WTC11 (cell line): Measurements from ENCODE around the gene MCMBP. TPM values are rescaled to one million over a fixed set of nuclear protein-coding genes. Genes with fewer than 3 reads are reported as not detected.

Source experiments
- ATAC-seq: fragments of 200-7000 bp; cut with Tn5 transposase; 2 replicates; pipeline ENCODE4 v1.10.0; 2021; ENCODE audit warnings: mild to moderate bottlenecking, moderate library complexity
- CTCF ChIA-PET: fragments of 300-600 bp; sonication (Branson Sonifier 250); formaldehyde crosslinking; loops from one replicate; lab custom pipeline; 2021; ENCODE audit warnings: antibody characterized with exemption; lab: Charles Lee
- POLR2A ChIA-PET: fragments of 350-600 bp; sonication (Branson Sonifier 250); formaldehyde crosslinking; loops from one replicate; lab custom pipeline; 2021; ENCODE audit warnings: antibody characterized with exemption; lab: Charles Lee
- DNase-seq: peaks from one replicate; pipeline ENCODE4 v3.0.0; 2021; ENCODE audit warnings: low spot score
- H3K27ac Mint-ChIP-seq: 2 replicates; pipeline ENCODE4 v1.8.0; 2021; ENCODE audit warnings: mixed read lengths
- H3K27me3 Mint-ChIP-seq: 2 replicates; pipeline ENCODE4 v1.8.0; 2021; ENCODE audit warnings: low read depth, mild to moderate bottlenecking, moderate library complexity, mixed read lengths
- H3K36me3 Mint-ChIP-seq: 2 replicates; pipeline ENCODE4 v1.8.0; 2021; ENCODE audit warnings: mixed read lengths
- H3K4me1 Mint-ChIP-seq: 2 replicates; pipeline ENCODE4 v1.8.0; 2022; ENCODE audit warnings: mixed read lengths
- H3K4me3 Mint-ChIP-seq: 2 replicates; pipeline ENCODE4 v1.8.0; 2021; ENCODE audit warnings: mild to moderate bottlenecking, moderate library complexity, mixed read lengths
- H3K9me3 Mint-ChIP-seq: 2 replicates; pipeline ENCODE4 v1.8.0; 2021; ENCODE audit warnings: mixed read lengths
- ARID4B ChIP-seq: sonication (generic); formaldehyde crosslinking; IDR thresholded peaks from 2 replicates; pipeline ENCODE4 v1.8.0; 2023; ENCODE audit warnings: missing genetic modification reagents, mild to moderate bottlenecking, borderline replicate concordance
- ATF1 ChIP-seq: sonication (generic); formaldehyde crosslinking; IDR thresholded peaks from 2 replicates; pipeline ENCODE4 v1.8.1; 2023; ENCODE audit warnings: mild to moderate bottlenecking, moderate library complexity, missing genetic modification reagents
- ATF3 ChIP-seq: sonication (generic); formaldehyde crosslinking; conservative IDR thresholded peaks from 2 replicates; pipeline ENCODE4 v1.8.1; 2022; ENCODE audit warnings: mild to moderate bottlenecking, missing genetic modification reagents
- CBFB ChIP-seq: sonication (generic); formaldehyde crosslinking; IDR thresholded peaks from 2 replicates; pipeline ENCODE4 v1.8.1; 2022; ENCODE audit warnings: mild to moderate bottlenecking, low read depth, missing genetic modification reagents
- E2F5 ChIP-seq: sonication (generic); formaldehyde crosslinking; IDR thresholded peaks from 2 replicates; pipeline ENCODE4 v1.8.1; 2022; ENCODE audit warnings: mild to moderate bottlenecking, moderate library complexity, missing genetic modification reagents
- ELF4 ChIP-seq: sonication (generic); formaldehyde crosslinking; IDR thresholded peaks from 2 replicates; pipeline ENCODE4 v1.8.1; 2022; ENCODE audit warnings: low read depth, mild to moderate bottlenecking, moderate library complexity, missing genetic modification reagents
- FOXP1 ChIP-seq: sonication (generic); formaldehyde crosslinking; IDR thresholded peaks from 2 replicates; pipeline ENCODE4 v1.8.0; 2022; ENCODE audit warnings: missing genetic modification reagents, mild to moderate bottlenecking, moderate library complexity, borderline replicate concordance
- JUN ChIP-seq: sonication (generic); formaldehyde crosslinking; IDR thresholded peaks from 2 replicates; pipeline ENCODE4 v1.8.0; 2023; ENCODE audit warnings: mild to moderate bottlenecking, missing genetic modification reagents
- MAX ChIP-seq: sonication (generic); formaldehyde crosslinking; IDR thresholded peaks from 2 replicates; pipeline ENCODE4 v1.8.0; 2022; ENCODE audit warnings: mild to moderate bottlenecking, missing genetic modification reagents
- MLX ChIP-seq: sonication (generic); formaldehyde crosslinking; IDR thresholded peaks from 2 replicates; pipeline ENCODE4 v1.8.1; 2023; ENCODE audit warnings: mild to moderate bottlenecking, missing genetic modification reagents, moderate library complexity
- NR1H2 ChIP-seq: sonication (generic); formaldehyde crosslinking; IDR thresholded peaks from 2 replicates; pipeline ENCODE4 v1.9.0; 2021; ENCODE audit warnings: mild to moderate bottlenecking, moderate library complexity, missing genetic modification reagents
- NR3C1 ChIP-seq: sonication (generic); formaldehyde crosslinking; conservative IDR thresholded peaks from 2 replicates; pipeline ENCODE4 v1.8.1; 2023; ENCODE audit warnings: low read depth, mild to moderate bottlenecking, missing genetic modification reagents
- PREB ChIP-seq: sonication (generic); formaldehyde crosslinking; IDR thresholded peaks from 2 replicates; pipeline ENCODE4 v1.8.1; 2022; ENCODE audit warnings: mild to moderate bottlenecking, missing genetic modification reagents, moderate library complexity, borderline replicate concordance
- RELA ChIP-seq: sonication (generic); formaldehyde crosslinking; IDR thresholded peaks from 2 replicates; pipeline ENCODE4 v1.8.1; 2022; ENCODE audit warnings: missing genetic modification reagents, mild to moderate bottlenecking, borderline replicate concordance
- SMAD3 ChIP-seq: sonication (generic); formaldehyde crosslinking; IDR thresholded peaks from 2 replicates; pipeline ENCODE4 v1.8.0; 2022; ENCODE audit warnings: missing genetic modification reagents, mild to moderate bottlenecking, borderline replicate concordance
- USF1 ChIP-seq: sonication (generic); formaldehyde crosslinking; IDR thresholded peaks from 2 replicates; pipeline ENCODE4 v1.8.0; 2022; ENCODE audit warnings: mild to moderate bottlenecking, missing genetic modification reagents
- ZBTB43 ChIP-seq: sonication (generic); formaldehyde crosslinking; IDR thresholded peaks from 2 replicates; pipeline ENCODE4 v1.8.1; 2023; ENCODE audit warnings: mild to moderate bottlenecking, missing genetic modification reagents
- ZNF138 ChIP-seq: sonication (generic); formaldehyde crosslinking; conservative IDR thresholded peaks from 2 replicates; pipeline ENCODE4 v1.8.1; 2022; ENCODE audit warnings: mild to moderate bottlenecking, moderate library complexity, missing genetic modification reagents
- ZNF425 ChIP-seq: fragments of 250-450 bp; sonication (Bioruptor Pico); conservative IDR thresholded peaks from 2 replicates; pipeline ENCODE4 v1.9.0; 2021; ENCODE audit warnings: mild to moderate bottlenecking
- total RNA-seq: library from RNA; stranded (reverse); gene quantifications from 3 replicates; pipeline ENCODE4 v1.2.3, GENCODE V29; 2021

The MCMBP gene
- total RNA-seq, 1 experiment from 2014 or later = 64.7 TPM

GRCh38 chr10:119867317-119867716, 5.3 kb downstream of the MCMBP start:
- Mint-ChIP-seq H3K4me1 (peaks cover 28% of the 10 kb centered on the region), H3K9me3 (peaks cover 13% of the 10 kb centered on the region), H3K27me3 (no peaks in the 10 kb centered on the region), H3K36me3 (peaks cover 23% of the 10 kb centered on the region), H3K4me3 (no peak overlapping the region)
- ChIA-PET POLR2A (interaction anchor here (0.5 kb wide), 1 partner anchor 12 kb away, joined by 4 read pairs; no protein-coding TSS in a partner anchor), CTCF (interaction anchor here (0.7 kb wide), 1 partner anchor 117 kb away, joined by 3 read pairs; no protein-coding TSS in a partner anchor)
- ATAC-seq (no peak), DNase-seq (no peak)
- TF ChIP-seq ZNF138 (CRISPR knock-in tag) = no peak
- TF ChIP-seq ELF4 (CRISPR knock-in tag) = no peak
- TF ChIP-seq ZNF425 (CRISPR knock-in tag) = no peak
- no peak for TF ChIP-seq PREB
- no peak for TF ChIP-seq FOXP1 (CRISPR knock-in tag)
- no peak for TF ChIP-seq ATF1 (CRISPR knock-in tag)
- no peak for TF ChIP-seq E2F5 (CRISPR knock-in tag)
- TF ChIP-seq ATF3 (CRISPR knock-in tag) = no peak
- TF ChIP-seq MAX (CRISPR knock-in tag) = no peak
- TF ChIP-seq USF1 (CRISPR knock-in tag) = no peak
- TF ChIP-seq SMAD3 (CRISPR knock-in tag) = no peak
- TF ChIP-seq JUN (CRISPR knock-in tag) = no peak
- no peak for TF ChIP-seq RELA
- no peak for TF ChIP-seq CBFB (CRISPR knock-in tag)
- no peak for TF ChIP-seq ARID4B (CRISPR knock-in tag)
- TF ChIP-seq ZBTB43 (CRISPR knock-in tag) = no peak
- TF ChIP-seq NR1H2 (CRISPR knock-in tag) = no peak
- no peak for TF ChIP-seq NR3C1 (CRISPR knock-in tag)
- TF ChIP-seq MLX (CRISPR knock-in tag) = no peak
- TF ChIP-seq, all 79 proteins: peak for 0
- H3K27ac Mint-ChIP-seq = peak overlapping the region; percentile 83
